HG03469 (cell line): ENCODE data around the gene WWC1.
"Not testable (repeated sequence)": the region's sequence is repeated elsewhere in the genome, so short reads cannot be mapped to it uniquely, and the experiment has no call there.

Experiments
- ATAC-seq: cut with Tn5 transposase; IDR thresholded peaks from one replicate; pipeline ENCODE4 v1.9.1; 2021; ENCODE audit warnings: mild to moderate bottlenecking, moderate library complexity, moderate number of reproducible peaks; ENCODE audit not compliant: unreplicated experiment

The WWC1 gene

GRCh38 chr5:168307925-168308584, 16.6 kb downstream of the WWC1 start:
- peak; percentile 69 for ATAC-seq

DNA sequence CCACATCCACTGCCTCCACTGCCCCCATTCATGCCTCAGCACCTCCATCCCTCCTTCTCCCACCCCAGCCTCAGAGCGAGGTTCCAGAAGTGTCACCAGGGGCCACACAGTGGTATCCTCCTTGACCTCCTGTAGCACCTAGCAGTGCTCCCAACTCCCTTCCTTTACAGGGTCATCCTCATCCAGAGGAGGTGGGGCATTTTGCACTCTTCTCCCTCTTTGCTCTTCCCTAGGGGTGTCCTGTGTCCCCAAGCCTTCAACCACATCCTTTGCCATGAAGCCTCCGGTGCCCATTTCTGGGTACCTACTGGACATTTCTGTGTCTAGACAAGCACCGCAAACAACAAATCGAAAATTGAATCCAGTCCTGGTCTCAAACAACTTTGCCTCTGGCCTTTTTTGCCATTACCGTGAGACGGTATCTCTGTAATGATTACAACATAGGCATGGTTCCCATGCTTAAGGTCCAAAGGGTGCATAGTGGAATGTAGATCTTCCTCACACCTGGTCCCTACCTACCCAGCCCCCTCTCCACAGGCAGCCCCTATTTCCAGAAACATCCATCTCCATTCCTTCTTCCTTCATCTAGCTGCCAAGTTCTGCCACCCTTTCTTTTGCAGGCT, 17.6 kb downstream of the WWC1 start:
- no peak for ATAC-seq

DNA sequence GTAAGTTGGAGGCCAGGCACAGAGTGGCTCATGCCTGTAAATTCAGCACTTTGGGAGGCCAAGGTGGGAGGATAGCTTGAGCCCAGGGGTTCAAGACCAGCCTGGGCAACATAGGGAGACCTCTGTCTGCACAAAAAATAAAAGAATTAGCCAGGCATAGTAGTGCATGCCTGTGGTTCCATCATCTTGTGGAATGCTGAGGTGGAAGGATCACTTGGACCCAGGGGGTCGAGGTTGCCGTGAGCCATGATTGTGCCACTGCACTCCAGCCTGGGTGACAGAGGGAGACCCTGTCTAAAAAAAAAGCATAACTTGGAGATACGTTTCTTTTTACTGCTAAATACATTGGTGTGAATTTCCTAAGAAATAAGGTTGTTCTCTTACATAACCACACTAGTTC, 19.1 kb downstream of the WWC1 start:
- not testable (repeated sequence) for ATAC-seq

DNA sequence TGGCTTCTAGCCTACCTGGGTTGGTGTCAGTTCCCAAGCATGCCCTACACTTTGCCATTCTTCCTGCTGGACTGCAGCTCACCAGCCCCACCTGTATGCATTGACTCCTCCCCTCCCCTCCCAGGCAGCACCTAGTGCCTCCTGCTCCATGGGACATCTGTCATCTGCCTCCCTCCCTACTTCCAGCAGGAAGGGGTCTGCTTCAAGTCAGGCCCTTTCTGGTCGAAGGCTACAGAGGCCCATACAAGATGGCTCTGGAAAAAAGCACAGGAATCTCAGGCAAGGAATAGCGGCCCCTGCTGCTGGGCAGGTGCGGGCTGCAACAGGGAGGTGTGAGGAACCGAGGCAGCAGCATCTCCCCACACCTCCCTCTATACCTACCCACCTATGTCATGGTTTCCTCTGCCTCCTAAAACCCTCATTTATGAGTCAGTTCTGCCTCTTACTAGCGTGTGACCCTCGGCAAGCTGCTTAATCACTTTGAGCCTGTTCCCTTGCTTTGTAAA, 19.7 kb downstream of the WWC1 start:
- ATAC-seq = no peak

- no peak for ATAC-seq
Observed at GRCh38 chr5:168312606-168313295, 21.3 kb downstream of the WWC1 start.

DNA sequence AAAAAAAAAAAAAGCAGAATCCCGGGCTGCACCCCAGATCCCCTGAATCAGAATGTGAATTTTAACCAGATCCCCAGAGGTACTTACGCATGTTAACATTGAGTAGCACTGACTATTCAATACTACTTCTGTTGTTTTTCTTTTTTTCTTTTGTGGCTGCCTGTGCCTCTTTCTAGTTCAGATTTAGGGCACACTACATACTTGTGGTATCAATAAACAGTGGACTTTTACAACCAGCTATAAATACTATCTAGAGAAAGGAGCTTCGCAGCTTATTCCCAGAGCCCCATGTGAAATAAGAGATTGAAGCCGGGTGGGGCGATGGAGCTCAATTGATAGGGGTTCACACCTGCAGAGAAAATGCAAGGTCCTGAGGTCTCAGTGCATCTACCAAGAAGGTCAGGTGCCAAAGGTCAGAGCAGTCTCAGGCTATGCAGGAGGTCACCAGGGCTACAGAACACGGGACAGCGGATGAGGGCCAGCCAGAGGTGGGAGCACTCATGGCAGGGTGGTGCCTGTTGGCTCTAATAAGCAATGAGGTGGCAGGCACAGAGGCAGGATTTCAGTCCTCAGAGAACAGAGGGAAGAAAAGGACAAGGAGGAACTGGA, 22.3 kb downstream of the WWC1 start:
- no peak for ATAC-seq

GRCh38 chr5:168314735-168315411, 23.4 kb downstream of the WWC1 start:
- ATAC-seq = no peak

DNA sequence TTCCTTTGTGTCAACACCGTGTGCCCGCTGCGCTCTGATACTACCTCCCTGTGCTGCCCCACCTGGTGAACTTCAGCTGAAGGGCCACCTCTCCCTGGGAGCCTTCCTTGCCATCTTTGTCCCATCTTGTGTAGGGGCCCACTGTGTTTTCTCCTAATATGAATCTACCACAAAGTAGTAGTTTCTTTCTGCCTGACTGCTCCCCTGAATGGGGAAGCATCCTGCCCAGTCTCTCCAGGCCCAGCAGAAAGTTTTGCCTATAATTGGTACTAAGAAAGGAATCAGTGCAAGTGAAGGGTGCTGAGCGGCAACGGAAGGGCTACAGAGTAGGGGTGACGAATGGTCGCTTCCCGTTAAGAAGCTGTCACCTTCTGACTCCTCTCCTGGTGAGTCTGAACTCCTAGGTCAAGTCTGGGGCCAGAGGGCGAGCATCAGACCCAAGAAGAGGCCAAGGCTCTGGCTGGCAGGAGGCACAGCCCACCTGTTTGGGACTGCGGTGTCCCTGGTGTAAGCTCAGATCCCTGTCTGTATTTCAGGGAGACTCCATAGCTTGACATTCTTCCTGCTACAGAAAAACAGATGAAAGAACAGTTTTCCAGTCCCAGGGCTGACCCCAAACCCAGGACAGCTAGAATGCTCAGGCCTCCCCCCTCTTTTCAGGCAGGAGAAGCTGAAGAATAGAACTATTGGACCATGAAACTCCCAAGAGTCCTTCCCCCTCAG, 24.1 kb downstream of the WWC1 start:
- ATAC-seq = no peak

- ATAC-seq = no peak
Observed at GRCh38 chr5:168316139-168316578, 24.7 kb downstream of the WWC1 start.

DNA sequence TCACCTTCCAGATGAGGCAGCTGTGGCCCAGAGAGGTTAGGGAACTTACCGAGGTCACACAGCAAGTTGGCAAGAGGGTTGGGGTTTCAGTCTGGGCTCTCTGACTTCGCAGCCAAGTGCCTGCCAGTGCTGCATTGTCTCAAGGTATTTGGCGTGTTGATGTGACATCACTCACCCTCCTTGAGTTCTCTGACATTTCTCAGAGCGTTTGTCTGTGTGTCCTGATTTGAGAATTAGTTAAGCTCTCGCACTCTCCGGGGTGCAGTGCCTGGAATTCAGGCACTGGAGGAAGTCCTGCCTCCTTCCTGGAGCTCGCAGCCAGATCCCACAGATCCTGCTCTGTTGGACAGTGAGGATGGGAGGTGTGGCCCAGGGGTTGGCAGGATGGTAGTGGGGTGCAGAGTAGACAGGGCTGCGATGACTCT, 25.7 kb downstream of the WWC1 start:
- no peak for ATAC-seq

DNA sequence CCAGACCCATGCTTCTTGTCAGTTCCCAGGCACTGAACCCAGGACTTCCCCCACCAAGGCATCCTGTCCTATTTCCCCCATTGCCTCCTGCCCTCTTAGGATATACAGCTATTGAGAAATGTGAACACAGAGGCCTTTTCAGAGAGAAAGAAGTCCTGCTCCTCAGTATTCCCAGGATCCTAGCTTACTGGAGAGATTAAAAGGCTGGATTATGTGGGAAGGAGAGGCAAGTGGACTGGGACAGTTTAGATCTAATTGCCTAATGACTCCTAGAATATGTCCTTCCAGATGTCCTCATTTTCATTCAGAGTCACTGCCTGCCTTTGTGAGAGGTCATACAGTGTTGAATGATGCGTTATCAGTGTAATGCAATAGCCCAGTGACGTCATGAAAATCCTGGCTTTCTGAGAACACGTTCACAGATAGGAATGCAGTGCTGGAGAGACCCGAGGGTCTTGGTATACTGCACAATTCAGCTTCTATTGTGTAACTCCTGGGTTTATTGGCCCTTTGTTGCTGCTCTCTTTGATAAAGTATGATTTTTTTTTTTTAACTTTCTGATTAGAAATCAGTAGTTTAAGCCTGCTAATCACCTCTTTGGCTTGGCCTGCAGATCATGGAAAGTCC, 26.2 kb downstream of the WWC1 start:
- ATAC-seq = no peak

GRCh38 chr5:168318240-168318639, 26.8 kb downstream of the WWC1 start:
- ATAC-seq = no peak

DNA sequence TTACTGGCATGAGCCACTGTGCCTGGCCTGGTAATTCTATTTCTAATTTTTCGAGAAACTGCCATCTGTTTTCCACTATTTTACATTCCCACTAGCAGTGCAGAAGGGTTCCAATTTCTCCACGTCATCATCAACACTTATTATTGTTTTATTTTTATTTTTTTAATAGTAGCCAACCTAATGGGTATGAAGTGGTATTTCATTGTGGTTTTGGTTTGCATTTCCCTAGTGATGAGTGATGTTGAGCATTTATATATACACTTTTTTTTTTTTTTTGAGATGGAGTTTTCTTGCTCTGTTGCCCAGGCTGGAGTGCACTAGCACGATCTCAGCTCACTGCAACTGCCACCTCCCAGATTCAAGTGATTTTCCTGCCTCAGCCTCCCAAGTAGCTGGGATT, 28.3 kb downstream of the WWC1 start:
- no peak for ATAC-seq

DNA sequence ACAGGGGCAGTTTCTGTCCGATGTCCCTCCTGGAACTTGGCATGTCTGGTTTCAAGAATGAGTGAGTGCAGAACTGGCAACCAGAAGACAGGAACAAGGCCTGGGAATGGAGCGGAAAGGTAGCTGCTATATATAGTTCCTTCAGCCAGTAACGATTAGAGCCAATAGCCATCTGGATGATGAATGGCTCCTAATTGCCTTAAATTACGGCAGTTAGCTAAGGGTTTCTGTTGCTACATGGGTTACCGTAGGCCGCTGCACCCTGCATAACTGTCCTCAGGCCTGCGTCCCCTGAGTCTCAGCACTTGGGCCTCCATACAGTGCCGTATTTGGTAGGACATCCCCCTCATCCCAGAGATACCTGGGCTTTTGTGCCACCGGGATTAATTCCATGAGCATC, 29.4 kb downstream of the WWC1 start:
- no peak for ATAC-seq

DNA sequence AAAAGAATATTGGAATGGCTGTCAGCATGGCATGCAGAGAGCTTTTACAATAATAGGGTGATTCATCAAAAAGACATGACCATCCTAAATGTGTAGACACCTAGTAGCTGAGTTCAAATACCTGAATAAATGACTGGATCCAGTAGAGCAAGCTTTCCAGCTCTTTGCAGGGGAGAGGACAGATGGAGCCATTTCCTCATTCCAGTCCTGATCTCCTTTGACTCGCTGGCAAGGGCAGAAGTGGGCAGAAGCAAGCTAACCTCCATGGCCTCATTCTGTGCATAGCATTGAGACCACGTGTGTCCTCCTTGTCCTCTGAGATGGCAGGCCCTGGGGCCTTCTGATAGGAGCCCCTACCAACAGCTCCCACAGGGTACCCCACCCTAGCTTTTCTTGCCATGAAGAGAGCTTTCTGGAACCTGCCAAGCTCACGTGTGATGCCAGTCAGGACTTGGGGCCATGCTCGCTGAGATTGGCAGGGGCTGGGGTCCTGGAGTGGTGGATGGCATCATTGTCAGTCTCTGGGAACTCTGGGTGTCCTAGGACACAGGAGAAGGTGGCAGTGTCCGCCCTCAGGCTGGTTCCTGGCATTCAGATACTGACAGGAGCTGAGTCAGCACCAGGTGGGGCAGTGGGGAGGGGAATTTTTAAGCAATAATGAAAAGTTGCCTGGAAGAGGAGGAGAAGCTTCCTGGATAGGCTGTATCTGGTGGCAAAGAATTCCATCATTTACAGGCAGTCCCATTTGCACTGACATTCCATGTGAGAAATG, 33.6 kb downstream of the WWC1 start:
- no peak for ATAC-seq

GRCh38 chr5:168327019-168327421, 35.6 kb downstream of the WWC1 start:
- ATAC-seq = no peak

- ATAC-seq = no peak
Observed at GRCh38 chr5:168327451-168327850, 36.0 kb downstream of the WWC1 start.

GRCh38 chr5:168327994-168328393, 36.5 kb downstream of the WWC1 start:
- no peak for ATAC-seq

- ATAC-seq = peak; percentile 68
Observed at GRCh38 chr5:168328814-168329213, 37.4 kb downstream of the WWC1 start.
